A673 (cell line): ENCODE results near the gene ATCAY. TPM values are rescaled to one million over a fixed set of nuclear protein-coding genes. Genes with fewer than 3 reads are reported as not detected.
"Not testable (repeated sequence)": the region's sequence is repeated elsewhere in the genome, so short reads cannot be mapped to it uniquely, and the experiment has no call there.

Source experiments
- BruUV-seq: library from RNA; stranded (reverse); fragments of 400-500 nt; replicated peaks from 2 replicates; lab custom pipeline; 2021; lab: Mats Ljungman, UMichigan
- CTCF ChIA-PET: fragments of 300-600 bp; sonication (Branson Sonifier 250); formaldehyde crosslinking; loops from one replicate; lab custom pipeline; 2022; ENCODE audit warnings: antibody characterized with exemption; lab: Charles Lee
- POLR2A ChIA-PET: fragments of 300-600 bp; sonication (Branson Sonifier 250); formaldehyde crosslinking; loops from one replicate; lab custom pipeline; 2022; ENCODE audit warnings: antibody characterized with exemption; ENCODE audit not compliant: low non-redundant PET; lab: Charles Lee
- DNase-seq: peaks from one replicate; pipeline ENCODE4 v3.0.0-alpha.2; 2015; ENCODE audit warnings: low spot score
- H3K27ac ChIP-seq: fragments of 200-600 bp; sonication (generic); 2 replicates; pipeline ENCODE4 v1.5.1; 2016; ENCODE audit warnings: mixed run types, low read depth, mild to moderate bottlenecking, mixed read lengths, antibody characterized with exemption, low read length; ENCODE audit not compliant: poor library complexity, severe bottlenecking
- H3K27me3 ChIP-seq: fragments of 200-600 bp; sonication (generic); replicated peaks from 2 replicates; pipeline ENCODE4 v1.6.1; 2017; ENCODE audit warnings: mixed run types, low read depth, mild to moderate bottlenecking, mixed read lengths, antibody characterized with exemption, low read length; ENCODE audit not compliant: insufficient read depth, poor library complexity
- H3K36me3 ChIP-seq: fragments of 200-600 bp; sonication (generic); 2 replicates; pipeline ENCODE4 v1.6.1; 2016; ENCODE audit warnings: mixed run types, mild to moderate bottlenecking, mixed read lengths, antibody characterized with exemption, low read length; ENCODE audit not compliant: insufficient read depth, poor library complexity, severe bottlenecking
- H3K4me1 ChIP-seq: fragments of 200-600 bp; sonication (generic); 2 replicates; pipeline ENCODE4 v1.6.1; 2017; ENCODE audit warnings: mixed run types, mild to moderate bottlenecking, mixed read lengths, antibody characterized with exemption, low read length; ENCODE audit not compliant: insufficient read depth, poor library complexity, severe bottlenecking
- H3K4me3 ChIP-seq: fragments of 200-600 bp; sonication (generic); 2 replicates; pipeline ENCODE4 v1.5.1; 2016; ENCODE audit warnings: low read depth, mixed run types, mild to moderate bottlenecking, mixed read lengths, low read length; ENCODE audit not compliant: poor library complexity, severe bottlenecking
- H3K9me3 ChIP-seq: fragments of 200-600 bp; sonication (generic); 2 replicates; pipeline ENCODE4 v1.6.1; 2016; ENCODE audit warnings: mixed run types, low read depth, mild to moderate bottlenecking, mixed read lengths, antibody characterized with exemption, low read length; ENCODE audit not compliant: poor library complexity, severe bottlenecking
- CTCF ChIP-seq: fragments of 300-800, 200-600 bp; sonication (generic); conservative IDR thresholded peaks from 2 replicates; pipeline ENCODE4 v1.5.1; 2017; ENCODE audit warnings: low read depth, mild to moderate bottlenecking, antibody characterized with exemption, low read length, moderate library complexity, mixed read lengths
- EZH2 ChIP-seq: fragments of 200-600 bp; sonication (generic); IDR thresholded peaks from 2 replicates; pipeline ENCODE4 v1.6.1; 2017; ENCODE audit warnings: borderline replicate concordance, low read depth, mild to moderate bottlenecking, mixed read lengths, antibody characterized with exemption, low read length; ENCODE audit not compliant: poor library complexity, severe bottlenecking
- intact Hi-C: fragments of 100-400 bp; cut with micrococcal nuclease; formaldehyde crosslinking; loops from one replicate; pipeline ENCODE4 v1.10.0; 2022; ENCODE audit not compliant: unreplicated experiment
- total RNA-seq: library from RNA; stranded (reverse); gene quantifications from 2 replicates; pipeline ENCODE4 v1.2.3, GENCODE V29; 2021

ATCAY gene
- total RNA-seq, 1 experiment from 2014 or later, result 0.95 TPM

GRCh38 chr19:3931041-3931440, 50.6 kb downstream of the ATCAY start:
- intact Hi-C loops, result no loop called here
- no peak for TF ChIP-seq EZH2
- no peak for TF ChIP-seq CTCF
- BruUV-seq, result no TSS peak
- DNase-seq, result no peak
- H3K9me3 ChIP-seq, result no peaks in the 10 kb centered on the region
- no peak overlapping the region for H3K27ac ChIP-seq
- CTCF ChIA-PET, result no interaction called here
- H3K36me3 ChIP-seq, result no peaks in the 10 kb centered on the region
- peaks cover 12% of the 10 kb centered on the region for H3K27me3 ChIP-seq
- H3K4me1 ChIP-seq, result no peaks in the 10 kb centered on the region
- H3K4me3 ChIP-seq, result no peak overlapping the region
- POLR2A ChIA-PET, result no interaction called here

GRCh38 chr19:3932931-3933810, 52.7 kb downstream of the ATCAY start, which contains the start of gene NMRK2:
Gene NMRK2 (plus strand): TSS chr19:3933069. CDS start chr19:3933672, 603 bp downstream.
- BruUV-seq, result no TSS peak
- ChIA-PET POLR2A (interaction anchor here (0.5 kb wide), 1 partner anchor 39 kb away, joined by 7 read pairs; no protein-coding TSS in a partner anchor), CTCF (no interaction called here)
- no peak within 1 kb of the TSS for H3K27ac ChIP-seq
- no peaks in the 10 kb centered on the region for H3K4me1 ChIP-seq
- H3K9me3 ChIP-seq, result no peaks in the 10 kb centered on the region
- TF ChIP-seq CTCF, result no peak
- TF ChIP-seq EZH2, result peak; percentile 45
- intact Hi-C loops, result no loop called here
- H3K4me3 ChIP-seq, result no peak within 1 kb of the TSS
- peaks cover 12% of the 10 kb centered on the region for H3K27me3 ChIP-seq
- no peaks in the 10 kb centered on the region for H3K36me3 ChIP-seq
- no peak for DNase-seq

GRCh38 chr19:3936506-3937442, 56.3 kb downstream of the ATCAY start:
- no peaks in the 10 kb centered on the region for H3K9me3 ChIP-seq
- CTCF ChIA-PET, result no interaction called here
- intact Hi-C loops, result no loop called here
- no peak for TF ChIP-seq EZH2
- TF ChIP-seq CTCF, result no peak
- peaks cover 12% of the 10 kb centered on the region for H3K27me3 ChIP-seq
- H3K27ac ChIP-seq, result no peak overlapping the region
- no peak overlapping the region for H3K4me3 ChIP-seq
- DNase-seq, result no peak
- H3K36me3 ChIP-seq, result no peaks in the 10 kb centered on the region
- POLR2A ChIA-PET, result no interaction called here
- no peaks in the 10 kb centered on the region for H3K4me1 ChIP-seq
- BruUV-seq, result no TSS peak

- intact Hi-C loops, CTCF ChIA-PET, H3K4me1 ChIP-seq, H3K4me3 ChIP-seq, H3K9me3 ChIP-seq, BruUV-seq, H3K27me3 ChIP-seq, POLR2A ChIA-PET, H3K27ac ChIP-seq, DNase-seq, H3K36me3 ChIP-seq: not testable (repeated sequence)
Measured at GRCh38 chr19:3938300-3938950, 57.9 kb downstream of the ATCAY start.
